HG03139 (cell line): Measurements from ENCODE around the gene S100A14.

Source experiments
- ATAC-seq: cut with Tn5 transposase; IDR thresholded peaks from one replicate; pipeline ENCODE4 v1.9.1; 2021; ENCODE audit not compliant: unreplicated experiment

S100A14 gene

GRCh38 chr1:153616917-153617311, 789 bp upstream of the S100A14 start:
- ATAC-seq = no peak

GRCh38 chr1:153615406-153615805, 719 bp downstream of the S100A14 start:
- ATAC-seq = no peak

GRCh38 chr1:153614906-153615305, 1.2 kb downstream of the S100A14 start:
- ATAC-seq = no peak

GRCh38 chr1:153614189-153614900, 1.8 kb downstream of the S100A14 start:
- ATAC-seq = no peak

- no peak for ATAC-seq
These were observed 2.7 kb downstream of the S100A14 start for GRCh38 chr1:153613406-153613805.

- ATAC-seq = no peak
These were observed 3.3 kb downstream of the S100A14 start, which contains the start of gene S100A16 for GRCh38 chr1:153612755-153613331. TSS of gene S100A16 (minus strand) at chr1:153613137. CDS start at chr1:153608151, 4,986 bp downstream.

GRCh38 chr1:153612111-153612754, 3.9 kb downstream of the S100A14 start:
- no peak for ATAC-seq

- ATAC-seq = no peak
These were observed 4.8 kb downstream of the S100A14 start for GRCh38 chr1:153611356-153611755.

GRCh38 chr1:153610811-153611301, 5.3 kb downstream of the S100A14 start:
- no peak for ATAC-seq

- no peak for ATAC-seq
These were observed 5.8 kb downstream of the S100A14 start for GRCh38 chr1:153610334-153610733.

- no peak for ATAC-seq
These were observed 6.6 kb downstream of the S100A14 start for GRCh38 chr1:153609585-153609907.

GRCh38 chr1:153608742-153609584, 7.2 kb downstream of the S100A14 start:
- no peak for ATAC-seq

- ATAC-seq = no peak
These were observed 7.9 kb downstream of the S100A14 start for GRCh38 chr1:153608089-153608682.

- no peak for ATAC-seq
These were observed 8.7 kb downstream of the S100A14 start for GRCh38 chr1:153607381-153607780.

- ATAC-seq = no peak
These were observed 9.9 kb downstream of the S100A14 start for GRCh38 chr1:153606194-153606593.

GRCh38 chr1:153602749-153603148, 13.4 kb downstream of the S100A14 start:
- no peak for ATAC-seq

GRCh38 chr1:153599847-153600246, 16.3 kb downstream of the S100A14 start:
- ATAC-seq = no peak

- peak; percentile 95 for ATAC-seq
These were observed 17.6 kb downstream of the S100A14 start for GRCh38 chr1:153598309-153599172.

GRCh38 chr1:153597206-153597605, 18.9 kb downstream of the S100A14 start:
- no peak for ATAC-seq

- no peak for ATAC-seq
These were observed 23.4 kb downstream of the S100A14 start for GRCh38 chr1:153592748-153593147.
